ENCODE results near the gene SNPH. TPM values are rescaled to one million over a fixed set of nuclear protein-coding genes. Genes with fewer than 3 reads are reported as not detected.

The SNPH gene
- total and polyA plus RNA-seq, 5 donors from 2014 or later, result 0.97 to 7.5 (median 3.5) TPM

DNA sequence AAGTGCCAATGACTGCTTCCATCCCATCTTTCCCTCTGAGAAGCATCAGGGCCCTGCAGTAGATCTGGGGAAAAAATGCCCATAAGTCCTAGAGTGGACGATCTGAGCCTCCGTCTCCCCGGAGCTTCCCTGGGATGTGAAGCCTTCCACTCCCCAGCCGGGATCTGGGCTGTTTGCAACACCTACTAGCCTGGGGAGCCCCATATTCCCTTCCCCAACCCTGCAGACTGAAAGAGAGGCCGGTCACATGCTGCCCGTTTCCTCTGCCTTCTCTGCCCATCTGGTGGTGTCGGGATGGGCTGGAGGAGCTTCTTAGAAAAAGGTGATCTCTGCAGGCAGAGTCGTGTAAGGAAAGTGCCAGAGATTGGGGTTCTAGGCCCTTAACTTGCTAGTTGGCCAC, 1.1 kb downstream of the SNPH start:
- ATAC-seq (ENCODE audit: low read depth in 2 of 2) (no peak), DNase-seq (no peak)
- H3K36me3 ChIP-seq (ENCODE audit: control insufficient read depth, insufficient read depth, low read length), result no peaks in the 10 kb centered on the region
- Mint-ChIP-seq H3K27ac (peak overlapping the region; percentile 63 to 88 (median 81)), H3K4me3 (peak overlapping the region; percentile 84 to 92 (median 90)), H3K4me1 (peaks cover 12 to 67% (median 46%) of the 10 kb centered on the region in 4 donors), H3K27me3 (peaks cover 3% of the 10 kb centered on the region), H3K36me3 (no peaks in the 10 kb centered on the region), H3K9me3 (no peaks in the 10 kb centered on the region)
- peaks cover 4% of the 10 kb centered on the region for H3K27me3 ChIP-seq (ENCODE audit: control insufficient read depth, insufficient read depth, low read length)
- H3K9me3 ChIP-seq (ENCODE audit: control insufficient read depth in 2 of 2, low read length in 2 of 2), result peaks cover 4 to 5% of the 10 kb centered on the region in 2 experiments
- peak overlapping the region; percentile 78 for H3K27ac ChIP-seq (ENCODE audit: insufficient read depth, low read length, poor library complexity, severe bottlenecking)
- H3K4me3 ChIP-seq (ENCODE audit: low read depth, low read length), result peak overlapping the region; percentile 28
- peaks cover 32% of the 10 kb centered on the region for H3K4me1 ChIP-seq (ENCODE audit: control insufficient read depth, insufficient read depth, low read length, poor library complexity, severe bottlenecking)

GRCh38 chr20:1267809-1268374, 1.8 kb downstream of the SNPH start:
- H3K9me3 Mint-ChIP-seq, result no peaks in the 10 kb centered on the region
- Histone ChIP-seq H3K36me3 (ENCODE audit: control insufficient read depth, insufficient read depth, low read length) (no peaks in the 10 kb centered on the region), H3K27ac (ENCODE audit: insufficient read depth, low read length, poor library complexity, severe bottlenecking) (no peak overlapping the region), H3K27me3 (ENCODE audit: control insufficient read depth, insufficient read depth, low read length) (no peaks in the 10 kb centered on the region), H3K9me3 (ENCODE audit: control insufficient read depth in 2 of 2, low read length in 2 of 2) (no peaks in the 10 kb centered on the region), H3K4me3 (ENCODE audit: low read depth, low read length) (no peak overlapping the region), H3K4me1 (ENCODE audit: control insufficient read depth, insufficient read depth, low read length, poor library complexity, severe bottlenecking) (peaks cover 32% of the 10 kb centered on the region)
- H3K27me3 Mint-ChIP-seq, result no peaks in the 10 kb centered on the region
- H3K36me3 Mint-ChIP-seq, result no peaks in the 10 kb centered on the region
- H3K27ac Mint-ChIP-seq, result peak overlapping the region; percentile 22 to 81 (median 63)
- peaks cover 12 to 70% (median 44%) of the 10 kb centered on the region in 4 donors for H3K4me1 Mint-ChIP-seq
- no peak for ATAC-seq (ENCODE audit: low read depth in 2 of 2)
- peak overlapping the region; percentile 84 to 92 (median 90) for H3K4me3 Mint-ChIP-seq
- no peak for DNase-seq

DNA sequence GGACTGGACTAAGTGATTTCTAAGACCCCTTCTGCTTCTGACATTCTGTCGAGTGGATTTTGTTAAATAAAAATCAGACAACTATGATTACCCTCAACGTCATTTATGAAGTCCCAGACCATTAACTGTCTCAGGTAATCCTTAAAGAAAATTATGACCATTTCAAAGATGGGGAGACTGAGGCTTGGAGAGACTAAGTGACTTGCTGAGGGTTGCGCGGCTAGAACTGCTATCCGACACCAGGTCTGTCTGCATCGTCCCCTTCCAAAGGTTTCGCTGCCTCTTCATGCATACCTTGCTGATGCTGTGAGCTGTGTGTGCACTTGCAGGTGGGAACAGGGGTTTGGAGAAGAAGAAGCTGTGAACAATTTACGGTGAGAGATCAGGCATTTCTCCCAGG, 3.1 kb downstream of the SNPH start:
- no peaks in the 10 kb centered on the region for H3K36me3 ChIP-seq (ENCODE audit: control insufficient read depth, insufficient read depth, low read length)
- DNase-seq (no peak), ATAC-seq (ENCODE audit: low read depth in 2 of 2) (no peak)
- no peak overlapping the region for H3K27ac ChIP-seq (ENCODE audit: insufficient read depth, low read length, poor library complexity, severe bottlenecking)
- H3K27ac Mint-ChIP-seq, result peak overlapping the region in 1 of 3 donors; percentile 21
- H3K9me3 ChIP-seq (ENCODE audit: control insufficient read depth in 2 of 2, low read length in 2 of 2), result no peaks in the 10 kb centered on the region
- H3K27me3 ChIP-seq (ENCODE audit: control insufficient read depth, insufficient read depth, low read length), result no peaks in the 10 kb centered on the region
- peaks cover 12 to 64% (median 46%) of the 10 kb centered on the region in 4 donors for H3K4me1 Mint-ChIP-seq
- no peaks in the 10 kb centered on the region for H3K27me3 Mint-ChIP-seq
- H3K36me3 Mint-ChIP-seq, result no peaks in the 10 kb centered on the region
- H3K4me3 ChIP-seq (ENCODE audit: low read depth, low read length), result no peak overlapping the region
- peak overlapping the region in 2 of 4 donors; percentile 49 to 65 for H3K4me3 Mint-ChIP-seq
- H3K4me1 ChIP-seq (ENCODE audit: control insufficient read depth, insufficient read depth, low read length, poor library complexity, severe bottlenecking), result peaks cover 32% of the 10 kb centered on the region
- H3K9me3 Mint-ChIP-seq, result no peaks in the 10 kb centered on the region

DNA sequence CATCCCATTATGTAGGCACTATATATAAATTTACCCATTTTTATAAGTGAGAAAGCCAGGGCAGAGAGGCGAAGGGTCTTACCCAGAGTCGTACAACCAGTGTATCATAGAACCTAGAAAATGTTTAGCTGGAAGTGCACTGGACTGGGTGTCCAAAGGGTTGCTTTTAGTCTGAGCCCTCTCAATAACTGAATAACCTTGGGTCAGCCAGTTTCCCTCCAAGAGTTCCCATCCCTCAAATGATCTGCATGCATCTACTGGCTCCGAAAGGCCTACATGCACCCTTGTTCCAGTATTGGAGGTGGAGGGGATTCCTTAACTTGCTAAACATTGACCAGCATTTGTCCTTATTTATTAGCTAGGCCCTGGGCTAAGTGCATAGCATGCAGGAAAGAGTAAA, 3.8 kb downstream of the SNPH start:
- DNase-seq (no peak), ATAC-seq (ENCODE audit: low read depth in 2 of 2) (no peak)
- Histone ChIP-seq H3K9me3 (ENCODE audit: control insufficient read depth in 2 of 2, low read length in 2 of 2) (no peaks in the 10 kb centered on the region), H3K36me3 (ENCODE audit: control insufficient read depth, insufficient read depth, low read length) (no peaks in the 10 kb centered on the region), H3K27me3 (ENCODE audit: control insufficient read depth, insufficient read depth, low read length) (no peaks in the 10 kb centered on the region), H3K4me3 (ENCODE audit: low read depth, low read length) (no peak overlapping the region), H3K27ac (ENCODE audit: insufficient read depth, low read length, poor library complexity, severe bottlenecking) (no peak overlapping the region), H3K4me1 (ENCODE audit: control insufficient read depth, insufficient read depth, low read length, poor library complexity, severe bottlenecking) (peaks cover 26% of the 10 kb centered on the region)
- Mint-ChIP-seq H3K27ac (no peak overlapping the region), H3K4me1 (peaks cover 10 to 58% (median 42%) of the 10 kb centered on the region in 4 donors), H3K4me3 (peak overlapping the region in 1 of 4 donors; percentile 65), H3K27me3 (no peaks in the 10 kb centered on the region), H3K36me3 (no peaks in the 10 kb centered on the region), H3K9me3 (no peaks in the 10 kb centered on the region)

DNA sequence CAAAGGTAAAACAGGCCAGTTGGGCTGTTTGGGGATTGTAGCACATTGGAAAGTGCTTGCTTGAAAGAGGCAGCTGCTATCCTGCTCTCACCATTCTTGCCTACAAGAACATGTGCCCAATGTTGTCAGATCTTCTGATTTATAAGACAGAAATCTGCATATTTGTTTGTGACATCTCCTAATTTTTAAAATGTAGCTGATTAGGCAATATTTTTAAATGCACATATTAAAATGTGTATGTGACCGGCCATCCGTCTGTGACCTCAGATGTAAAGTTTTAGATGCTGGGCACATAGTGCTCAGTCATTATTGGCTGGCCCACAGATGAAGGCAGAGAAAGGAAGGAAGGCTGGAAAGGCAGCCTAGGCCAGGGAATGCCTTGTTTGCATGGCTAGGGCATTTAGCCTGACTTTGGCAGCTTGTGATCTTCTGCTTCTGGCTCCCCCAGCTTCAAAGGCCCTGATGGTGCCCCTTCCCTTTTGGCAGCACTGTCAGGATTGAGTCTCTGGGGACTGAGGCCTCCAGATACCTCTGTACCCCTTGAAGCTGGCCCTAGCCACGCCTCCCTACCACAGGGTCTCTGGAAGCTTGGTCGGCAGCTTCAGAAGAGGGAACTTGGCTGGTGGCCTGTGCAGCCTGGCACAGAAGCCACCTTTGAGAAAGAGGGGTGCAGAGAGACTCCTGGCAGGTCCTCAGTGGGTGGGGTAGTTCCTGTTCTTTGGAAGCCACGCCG, 6.4 kb downstream of the SNPH start:
- H3K4me3 Mint-ChIP-seq, result no peak overlapping the region
- H3K27ac ChIP-seq (ENCODE audit: insufficient read depth, low read length, poor library complexity, severe bottlenecking), result no peak overlapping the region
- ATAC-seq (ENCODE audit: low read depth in 2 of 2) (no peak), DNase-seq (no peak)
- H3K27me3 Mint-ChIP-seq, result no peaks in the 10 kb centered on the region
- H3K27me3 ChIP-seq (ENCODE audit: control insufficient read depth, insufficient read depth, low read length), result no peaks in the 10 kb centered on the region
- no peaks in the 10 kb centered on the region for H3K36me3 Mint-ChIP-seq
- peaks cover 0 to 41% (median 25%) of the 10 kb centered on the region in 4 donors for H3K4me1 Mint-ChIP-seq
- H3K27ac Mint-ChIP-seq, result no peak overlapping the region
- H3K9me3 Mint-ChIP-seq, result no peaks in the 10 kb centered on the region
- H3K4me3 ChIP-seq (ENCODE audit: low read depth, low read length), result no peak overlapping the region
- H3K4me1 ChIP-seq (ENCODE audit: control insufficient read depth, insufficient read depth, low read length, poor library complexity, severe bottlenecking), result peaks cover 6% of the 10 kb centered on the region
- H3K9me3 ChIP-seq (ENCODE audit: control insufficient read depth in 2 of 2, low read length in 2 of 2), result no peaks in the 10 kb centered on the region
- peaks cover 2% of the 10 kb centered on the region for H3K36me3 ChIP-seq (ENCODE audit: control insufficient read depth, insufficient read depth, low read length)

- Mint-ChIP-seq H3K27me3 (no peaks in the 10 kb centered on the region), H3K4me1 (peaks cover 0 to 33% (median 22%) of the 10 kb centered on the region in 4 donors), H3K27ac (peak overlapping the region in 1 of 3 donors; percentile 55), H3K4me3 (no peak overlapping the region), H3K36me3 (no peaks in the 10 kb centered on the region), H3K9me3 (no peaks in the 10 kb centered on the region)
- no peak overlapping the region for H3K27ac ChIP-seq (ENCODE audit: insufficient read depth, low read length, poor library complexity, severe bottlenecking)
- no peak for DNase-seq
- H3K9me3 ChIP-seq (ENCODE audit: control insufficient read depth in 2 of 2, low read length in 2 of 2), result no peaks in the 10 kb centered on the region
- H3K27me3 ChIP-seq (ENCODE audit: control insufficient read depth, insufficient read depth, low read length), result no peaks in the 10 kb centered on the region
- H3K36me3 ChIP-seq (ENCODE audit: control insufficient read depth, insufficient read depth, low read length), result peaks cover 2% of the 10 kb centered on the region
- no peak for ATAC-seq (ENCODE audit: low read depth in 2 of 2)
- peaks cover 3% of the 10 kb centered on the region for H3K4me1 ChIP-seq (ENCODE audit: control insufficient read depth, insufficient read depth, low read length, poor library complexity, severe bottlenecking)
- H3K4me3 ChIP-seq (ENCODE audit: low read depth, low read length), result no peak overlapping the region
Measured at GRCh38 chr20:1273366-1273765, 7.3 kb downstream of the SNPH start.

GRCh38 chr20:1274485-1275311, 8.6 kb downstream of the SNPH start:
- no peak overlapping the region for H3K4me3 ChIP-seq (ENCODE audit: low read depth, low read length)
- no peak overlapping the region for H3K27ac ChIP-seq (ENCODE audit: insufficient read depth, low read length, poor library complexity, severe bottlenecking)
- no peak for ATAC-seq (ENCODE audit: low read depth in 2 of 2)
- peaks cover 3% of the 10 kb centered on the region for H3K4me1 ChIP-seq (ENCODE audit: control insufficient read depth, insufficient read depth, low read length, poor library complexity, severe bottlenecking)
- H3K27ac Mint-ChIP-seq, result peak overlapping the region; percentile 30 to 85 (median 55)
- H3K36me3 ChIP-seq (ENCODE audit: control insufficient read depth, insufficient read depth, low read length), result peaks cover 2% of the 10 kb centered on the region
- no peak overlapping the region for H3K4me3 Mint-ChIP-seq
- no peaks in the 10 kb centered on the region for H3K27me3 Mint-ChIP-seq
- H3K9me3 Mint-ChIP-seq, result no peaks in the 10 kb centered on the region
- H3K36me3 Mint-ChIP-seq, result no peaks in the 10 kb centered on the region
- H3K27me3 ChIP-seq (ENCODE audit: control insufficient read depth, insufficient read depth, low read length), result no peaks in the 10 kb centered on the region
- H3K9me3 ChIP-seq (ENCODE audit: control insufficient read depth in 2 of 2, low read length in 2 of 2), result no peaks in the 10 kb centered on the region
- no peak for DNase-seq
- peaks cover 0 to 21% (median 11%) of the 10 kb centered on the region in 4 donors for H3K4me1 Mint-ChIP-seq
